Liver (tissue), 9 donors: ENCODE data around the gene FAM229B. TPM values are rescaled to one million over a fixed set of nuclear protein-coding genes. Genes with fewer than 3 reads are reported as not detected.

Source experiments
- DNase-seq: peaks from one replicate; pipeline ENCODE4 v3.0.0-alpha.2; 2017; ENCODE audit warnings: low spot score
- H3K27ac ChIP-seq, 2 donors: one replicate each; pipeline ENCODE4 v1.7.0; 2013; ENCODE audit warnings: inconsistent platforms in 2 of 2, low read length in 2 of 2, control low read depth in 1 of 2, low read depth in 1 of 2, mild to moderate bottlenecking in 1 of 2
- H3K27me3 ChIP-seq, 4 donors: one replicate each; pipeline versions ENCODE4 v1.6.1 to v1.7.0; 2013; ENCODE audit warnings: low read length in 3 of 4, inconsistent platforms in 1 of 4, mild to moderate bottlenecking in 1 of 4, moderate library complexity in 1 of 4; ENCODE audit not compliant: control insufficient read depth in 4 of 4, insufficient read depth in 4 of 4
- H3K36me3 ChIP-seq, 4 donors: one replicate each; pipeline versions ENCODE4 v1.6.1 to v1.7.0; 2013; ENCODE audit warnings: low read length in 3 of 4, mild to moderate bottlenecking in 3 of 4, low read depth in 1 of 4, moderate library complexity in 1 of 4; ENCODE audit not compliant: control insufficient read depth in 4 of 4, insufficient read depth in 3 of 4
- H3K4me1 ChIP-seq, 4 donors: one replicate each; pipeline versions ENCODE4 v1.6.1 to v1.7.0; 2013; ENCODE audit warnings: low read length in 3 of 4, mild to moderate bottlenecking in 3 of 4, moderate library complexity in 1 of 4; ENCODE audit not compliant: control insufficient read depth in 4 of 4, insufficient read depth in 4 of 4
- H3K4me3 ChIP-seq, 3 donors: one replicate each; pipeline versions ENCODE4 v1.6.1 to v1.7.0; 2013; ENCODE audit warnings: low read length in 3 of 3, control low read depth in 1 of 3, low read depth in 1 of 3, mild to moderate bottlenecking in 1 of 3
- H3K9ac ChIP-seq, 2 donors: one replicate each; pipeline ENCODE4 v1.7.0; 2013; ENCODE audit warnings: low read length in 2 of 2, mild to moderate bottlenecking in 2 of 2, moderate library complexity in 2 of 2, control low read depth in 1 of 2, low read depth in 1 of 2
- H3K9me3 ChIP-seq, 4 donors: one replicate each; pipeline versions ENCODE4 v1.6.1 to v1.7.0; 2013; ENCODE audit warnings: low read length in 3 of 4; ENCODE audit not compliant: control insufficient read depth in 4 of 4
- EGR1 ChIP-seq, 2 donors: IDR thresholded peaks; 2 replicates each; pipeline ENCODE4 v1.6.1; 2016 to 2018; ENCODE audit warnings: antibody characterized with exemption in 2 of 2, low read depth in 2 of 2
- FOXA1 ChIP-seq: IDR thresholded peaks from 2 replicates; pipeline ENCODE4 v1.6.1; 2016; ENCODE audit warnings: antibody characterized with exemption
- FOXA2 ChIP-seq: IDR thresholded peaks from 2 replicates; pipeline ENCODE4 v1.6.1; 2016; ENCODE audit warnings: antibody characterized with exemption
- GABPA ChIP-seq, 2 donors: IDR thresholded peaks in 1 of 2; conservative IDR thresholded peaks in 1 of 2; 2 replicates each; pipeline ENCODE4 v1.6.1; 2016; ENCODE audit warnings: antibody characterized with exemption in 2 of 2, mild to moderate bottlenecking in 1 of 2, moderate library complexity in 1 of 2
- HNF4A ChIP-seq, 2 donors: conservative IDR thresholded peaks; 2 replicates each; pipeline ENCODE4 v1.6.1; 2016; ENCODE audit warnings: antibody characterized with exemption in 2 of 2, mild to moderate bottlenecking in 2 of 2
- JUND ChIP-seq, 2 donors: IDR thresholded peaks; 2 replicates each; pipeline ENCODE4 v1.6.1; 2016; ENCODE audit warnings: antibody characterized with exemption in 2 of 2
- NR2F2 ChIP-seq: IDR thresholded peaks from 2 replicates; pipeline ENCODE4 v1.6.1; 2016; ENCODE audit warnings: antibody characterized with exemption
- RAD21 ChIP-seq, 2 donors: IDR thresholded peaks; 2 replicates each; pipeline ENCODE4 v1.6.1; 2016; ENCODE audit warnings: antibody characterized with exemption in 2 of 2, mild to moderate bottlenecking in 2 of 2
- RXRA ChIP-seq, 2 donors: IDR thresholded peaks; 2 replicates each; pipeline ENCODE4 v1.6.1; 2017 to 2018; ENCODE audit warnings: antibody characterized with exemption in 2 of 2, mild to moderate bottlenecking in 1 of 2
- SP1 ChIP-seq: IDR thresholded peaks from 2 replicates; pipeline ENCODE4 v1.6.1; 2018; ENCODE audit warnings: antibody characterized with exemption, mild to moderate bottlenecking
- TAF1 ChIP-seq: conservative IDR thresholded peaks from 2 replicates; pipeline ENCODE4 v1.6.1; 2016; ENCODE audit warnings: antibody characterized with exemption, mild to moderate bottlenecking
- WGBS: extraction: QIAGEN DNeasy Blood & Tissue Kit; methylation state at CpG from one replicate; pipeline ENCODE4 v1.1.7; 2013; 5-methylcytosine and 5-hydroxymethylcytosine counted together
- polyA plus RNA-seq, 2 donors: library from polyadenylated mRNA; stranded (reverse) in 1 of 2; unstranded in 1 of 2; fragments of 200-250 nt in 1 of 2; fragments of >200 nt in 1 of 2; fragmentation: Nextera tagmentation in 1 of 2; extraction: Ambion mirVana in 1 of 2; gene quantifications; one replicate each; pipeline versions ENCODE4 v1.2.1 to v1.2.3, GENCODE V29; 2013 to 2015
- total RNA-seq, 2 donors: library from RNA; depleted of rRNA; stranded (reverse); fragments of >200 nt; gene quantifications; one replicate each; pipeline ENCODE4 v1.2.3, GENCODE V29; 2014
- TF ChIP-seq, protein P1 (sequence below): IDR thresholded peaks from 2 replicates; pipeline ENCODE4 v1.6.1; 2016; ENCODE audit warnings: antibody characterized with exemption
- TF ChIP-seq, protein P2 (sequence below): fragments of 150-350 bp; IDR thresholded peaks from 2 replicates; pipeline ENCODE4 v1.5.1; 2017; ENCODE audit warnings: improper control_type of control experiment, low read depth, low read length; ENCODE audit not compliant: missing input control
- TF ChIP-seq, protein P3 (sequence below): IDR thresholded peaks from 2 replicates; pipeline ENCODE4 v1.6.1; 2016; ENCODE audit warnings: antibody characterized with exemption, mild to moderate bottlenecking
- TF ChIP-seq, protein P4 (sequence below): IDR thresholded peaks from 2 replicates; pipeline ENCODE4 v1.6.1; 2016; ENCODE audit warnings: antibody characterized with exemption
- donor health status: healthy.
- donor health status: healthy.
- donor health status: healthy.
- donor health status: healthy.
- donor health status: healthy.

Gene FAM229B
- total and polyA plus RNA-seq, 4 donors = 1.8 to 13.8 (median 7.1) TPM

DNA sequence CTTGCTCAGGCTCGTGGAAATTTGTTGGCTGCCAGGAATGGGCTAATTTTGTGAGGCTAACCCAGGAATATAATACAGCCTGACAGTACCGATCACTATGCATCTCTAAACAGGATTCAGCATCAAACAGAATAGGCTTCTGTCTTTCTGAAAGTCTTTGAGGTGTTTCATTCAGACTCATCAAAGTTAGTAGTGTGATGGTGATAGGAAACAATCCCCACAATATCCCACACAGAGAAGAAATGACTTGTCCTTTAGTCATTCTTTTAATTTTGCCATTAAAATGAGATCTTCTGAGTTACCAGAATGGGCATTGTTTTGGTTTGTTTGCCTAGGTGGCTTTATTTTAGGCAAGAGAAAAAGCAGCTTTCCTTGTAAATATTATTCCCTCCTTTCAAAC is 54.3 kb downstream of the FAM229B start:
- no peak overlapping the region for H3K4me3 ChIP-seq
- H3K9me3 ChIP-seq = no peaks in the 10 kb centered on the region
- 89% methylated on average over 2 of the region's 2 CpGs for WGBS
- no peak overlapping the region for H3K27ac ChIP-seq
- DNase-seq = no peak
- no peak for TF ChIP-seq RXRA (IDR thresholded peaks at IDR 0.05)
- no peak overlapping the region for H3K9ac ChIP-seq
- no peaks in the 10 kb centered on the region for H3K4me1 ChIP-seq
- H3K27me3 ChIP-seq = no peaks in the 10 kb centered on the region
- peaks cover 0 to 2% (median 0%) of the 10 kb centered on the region in 4 donors for H3K36me3 ChIP-seq

DNA sequence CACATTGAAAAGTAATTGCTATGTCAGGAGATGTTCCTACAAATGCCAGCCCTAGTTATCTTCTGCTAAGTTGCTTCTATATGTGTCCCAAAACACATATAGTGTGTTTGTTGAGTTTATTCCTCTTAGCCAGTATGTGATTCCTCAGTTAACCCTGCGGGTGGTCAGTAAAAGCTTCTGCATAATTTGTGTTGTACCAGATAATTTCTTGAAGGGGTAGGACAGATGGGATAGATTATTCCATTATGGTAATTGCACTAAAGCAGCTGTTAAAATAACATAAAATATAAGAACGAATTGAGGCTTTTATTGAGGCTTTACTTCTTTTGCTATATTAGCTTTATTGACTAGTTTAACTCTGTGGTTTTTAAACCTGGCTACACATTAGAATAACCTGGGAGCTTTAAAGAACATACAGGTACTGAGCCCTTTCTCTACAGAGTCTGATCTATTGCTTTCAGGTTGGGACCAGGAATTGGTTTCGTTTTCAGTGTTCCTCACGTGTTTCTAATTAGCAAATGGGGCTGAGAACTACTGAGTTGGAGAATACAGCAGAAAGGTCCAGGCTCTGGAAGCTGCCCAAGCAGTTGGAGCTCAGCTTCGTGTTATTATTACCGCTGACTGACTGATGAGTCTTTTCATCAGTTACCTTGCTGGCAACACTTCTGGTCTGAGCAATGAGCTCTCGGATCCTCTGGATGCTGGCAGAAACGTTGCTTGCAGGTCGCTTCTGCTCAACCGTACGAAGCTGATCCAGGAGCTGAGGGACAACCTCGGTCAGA is 56.9 kb downstream of the FAM229B start:
- peaks cover 0 to 2% (median 0%) of the 10 kb centered on the region in 4 donors for H3K36me3 ChIP-seq
- no peaks in the 10 kb centered on the region for H3K4me1 ChIP-seq
- no peak overlapping the region for H3K27ac ChIP-seq
- 82% methylated on average over 12 of the region's 12 CpGs for WGBS
- no peak overlapping the region for H3K9ac ChIP-seq
- H3K9me3 ChIP-seq = no peaks in the 10 kb centered on the region
- H3K4me3 ChIP-seq = peak overlapping the region in 1 of 3 donors; percentile 4
- DNase-seq = no peak
- H3K27me3 ChIP-seq = no peaks in the 10 kb centered on the region
- TF ChIP-seq, protein P1, sequence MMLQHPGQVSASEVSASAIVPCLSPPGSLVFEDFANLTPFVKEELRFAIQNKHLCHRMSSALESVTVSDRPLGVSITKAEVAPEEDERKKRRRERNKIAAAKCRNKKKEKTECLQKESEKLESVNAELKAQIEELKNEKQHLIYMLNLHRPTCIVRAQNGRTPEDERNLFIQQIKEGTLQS = no peak
- TF ChIP-seq NR2F2 (no peak), JUND (IDR thresholded peaks at IDR 0.05) (no peak), GABPA (IDR thresholded peaks at IDR 0.05 in 1 of 2, conservative IDR thresholded peaks at IDR 0.05 in 1 of 2) (no peak), RXRA (IDR thresholded peaks at IDR 0.05) (no peak), EGR1 (IDR thresholded peaks at IDR 0.05; ENCODE audit: low read depth in 2 of 2) (no peak), SP1 (no peak), FOXA2 (no peak), TAF1 (no peak), HNF4A (conservative IDR thresholded peaks at IDR 0.05) (no peak)

DNA sequence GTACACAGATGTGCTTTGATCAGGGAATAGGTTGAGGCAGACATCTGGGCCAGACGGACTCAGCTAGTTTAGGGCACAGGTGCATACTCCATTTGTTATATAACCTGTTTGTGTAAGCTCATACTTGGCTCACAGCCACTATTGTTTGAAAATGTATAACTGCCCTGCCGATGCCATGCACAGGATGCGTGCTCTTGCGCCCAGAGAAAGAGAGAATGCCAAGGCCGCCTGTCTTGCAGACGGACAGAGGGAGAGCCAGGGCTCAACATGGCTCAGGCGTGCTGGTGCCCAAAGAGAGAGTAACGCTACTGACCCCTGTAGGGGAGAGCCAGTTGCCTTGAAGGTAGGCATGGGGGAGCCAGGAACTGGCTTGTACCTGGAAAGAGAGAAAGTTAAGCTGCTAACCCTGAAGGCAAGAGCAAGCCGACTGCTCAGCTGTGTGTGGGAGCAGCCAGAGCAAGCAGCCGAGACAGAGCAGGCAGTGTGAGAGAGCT is 57.7 kb downstream of the FAM229B start:
- H3K9me3 ChIP-seq = no peaks in the 10 kb centered on the region
- H3K27ac ChIP-seq = no peak overlapping the region
- no peaks in the 10 kb centered on the region for H3K27me3 ChIP-seq
- WGBS = 89% methylated on average over 10 of the region's 10 CpGs
- H3K36me3 ChIP-seq = peaks cover 0 to 2% (median 0%) of the 10 kb centered on the region in 4 donors
- H3K9ac ChIP-seq = no peak overlapping the region
- H3K4me1 ChIP-seq = no peaks in the 10 kb centered on the region
- no peak overlapping the region for H3K4me3 ChIP-seq
- DNase-seq = no peak
- TF ChIP-seq JUND (IDR thresholded peaks at IDR 0.05) = no peak
- TF ChIP-seq RXRA (IDR thresholded peaks at IDR 0.05) = no peak
- TF ChIP-seq FOXA1 = no peak
- no peak for TF ChIP-seq TAF1
- TF ChIP-seq, protein P2, sequence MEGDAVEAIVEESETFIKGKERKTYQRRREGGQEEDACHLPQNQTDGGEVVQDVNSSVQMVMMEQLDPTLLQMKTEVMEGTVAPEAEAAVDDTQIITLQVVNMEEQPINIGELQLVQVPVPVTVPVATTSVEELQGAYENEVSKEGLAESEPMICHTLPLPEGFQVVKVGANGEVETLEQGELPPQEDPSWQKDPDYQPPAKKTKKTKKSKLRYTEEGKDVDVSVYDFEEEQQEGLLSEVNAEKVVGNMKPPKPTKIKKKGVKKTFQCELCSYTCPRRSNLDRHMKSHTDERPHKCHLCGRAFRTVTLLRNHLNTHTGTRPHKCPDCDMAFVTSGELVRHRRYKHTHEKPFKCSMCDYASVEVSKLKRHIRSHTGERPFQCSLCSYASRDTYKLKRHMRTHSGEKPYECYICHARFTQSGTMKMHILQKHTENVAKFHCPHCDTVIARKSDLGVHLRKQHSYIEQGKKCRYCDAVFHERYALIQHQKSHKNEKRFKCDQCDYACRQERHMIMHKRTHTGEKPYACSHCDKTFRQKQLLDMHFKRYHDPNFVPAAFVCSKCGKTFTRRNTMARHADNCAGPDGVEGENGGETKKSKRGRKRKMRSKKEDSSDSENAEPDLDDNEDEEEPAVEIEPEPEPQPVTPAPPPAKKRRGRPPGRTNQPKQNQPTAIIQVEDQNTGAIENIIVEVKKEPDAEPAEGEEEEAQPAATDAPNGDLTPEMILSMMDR = no peak
- no peak for TF ChIP-seq HNF4A (conservative IDR thresholded peaks at IDR 0.05)
- TF ChIP-seq GABPA (IDR thresholded peaks at IDR 0.05 in 1 of 2, conservative IDR thresholded peaks at IDR 0.05 in 1 of 2) = no peak
- TF ChIP-seq, protein P1 = no peak
- TF ChIP-seq RAD21 (IDR thresholded peaks at IDR 0.05) = no peak
- TF ChIP-seq, protein P3, sequence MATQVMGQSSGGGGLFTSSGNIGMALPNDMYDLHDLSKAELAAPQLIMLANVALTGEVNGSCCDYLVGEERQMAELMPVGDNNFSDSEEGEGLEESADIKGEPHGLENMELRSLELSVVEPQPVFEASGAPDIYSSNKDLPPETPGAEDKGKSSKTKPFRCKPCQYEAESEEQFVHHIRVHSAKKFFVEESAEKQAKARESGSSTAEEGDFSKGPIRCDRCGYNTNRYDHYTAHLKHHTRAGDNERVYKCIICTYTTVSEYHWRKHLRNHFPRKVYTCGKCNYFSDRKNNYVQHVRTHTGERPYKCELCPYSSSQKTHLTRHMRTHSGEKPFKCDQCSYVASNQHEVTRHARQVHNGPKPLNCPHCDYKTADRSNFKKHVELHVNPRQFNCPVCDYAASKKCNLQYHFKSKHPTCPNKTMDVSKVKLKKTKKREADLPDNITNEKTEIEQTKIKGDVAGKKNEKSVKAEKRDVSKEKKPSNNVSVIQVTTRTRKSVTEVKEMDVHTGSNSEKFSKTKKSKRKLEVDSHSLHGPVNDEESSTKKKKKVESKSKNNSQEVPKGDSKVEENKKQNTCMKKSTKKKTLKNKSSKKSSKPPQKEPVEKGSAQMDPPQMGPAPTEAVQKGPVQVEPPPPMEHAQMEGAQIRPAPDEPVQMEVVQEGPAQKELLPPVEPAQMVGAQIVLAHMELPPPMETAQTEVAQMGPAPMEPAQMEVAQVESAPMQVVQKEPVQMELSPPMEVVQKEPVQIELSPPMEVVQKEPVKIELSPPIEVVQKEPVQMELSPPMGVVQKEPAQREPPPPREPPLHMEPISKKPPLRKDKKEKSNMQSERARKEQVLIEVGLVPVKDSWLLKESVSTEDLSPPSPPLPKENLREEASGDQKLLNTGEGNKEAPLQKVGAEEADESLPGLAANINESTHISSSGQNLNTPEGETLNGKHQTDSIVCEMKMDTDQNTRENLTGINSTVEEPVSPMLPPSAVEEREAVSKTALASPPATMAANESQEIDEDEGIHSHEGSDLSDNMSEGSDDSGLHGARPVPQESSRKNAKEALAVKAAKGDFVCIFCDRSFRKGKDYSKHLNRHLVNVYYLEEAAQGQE = no peak
- TF ChIP-seq FOXA2 = no peak
- TF ChIP-seq SP1 = no peak
- TF ChIP-seq, protein P4, sequence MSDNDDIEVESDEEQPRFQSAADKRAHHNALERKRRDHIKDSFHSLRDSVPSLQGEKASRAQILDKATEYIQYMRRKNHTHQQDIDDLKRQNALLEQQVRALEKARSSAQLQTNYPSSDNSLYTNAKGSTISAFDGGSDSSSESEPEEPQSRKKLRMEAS = no peak
